Activated CD4-positive, alpha-beta T cell treated with anti-CD3 and anti-CD28 coated beads, Interleukin-2, Interleukin-6, amounts not matched to agents 100 ng/mL and 50 ng/mL, durations not matched to agents 16 hours and 8 hours (primary cell): ENCODE measurements around the gene RCCD1.
A peak's percentile ranks its signal among the peaks of the same experiment; 100 is the strongest.

Experiments
- DNase-seq: peaks from one replicate; pipeline ENCODE4 v3.0.0-alpha.2; 2020

RCCD1 gene

DNA sequence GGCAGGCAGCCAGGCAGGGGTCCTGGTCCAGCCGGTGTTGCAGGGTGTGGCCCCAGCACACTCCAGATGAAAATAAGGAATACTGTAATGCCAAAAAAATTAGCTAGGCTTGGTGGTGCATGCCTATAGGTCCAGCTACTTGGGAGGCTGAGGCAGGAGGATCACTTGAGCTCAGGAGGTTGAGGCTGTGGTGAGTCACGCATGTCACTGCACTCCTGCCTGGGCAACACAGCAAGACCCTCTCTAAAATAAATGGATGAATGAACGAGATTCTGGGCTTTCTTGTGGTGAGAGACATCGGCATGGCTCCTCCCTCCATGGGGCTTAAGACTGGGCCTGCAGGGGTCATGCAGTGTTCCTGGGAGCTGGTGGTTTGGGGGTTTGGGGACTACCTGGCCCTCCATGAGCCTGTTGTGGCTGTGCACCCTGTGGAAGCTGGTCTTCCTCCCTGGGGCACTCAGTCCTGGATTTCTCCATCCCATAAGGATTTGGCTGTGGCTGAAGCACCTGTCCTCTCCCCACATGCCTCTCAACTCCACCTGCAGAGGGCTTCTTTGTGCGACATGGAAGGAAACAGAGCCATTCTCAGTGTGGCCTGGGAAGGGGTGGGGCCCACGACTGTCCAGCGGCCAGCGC, 7.6 kb upstream of the RCCD1 start:
- DNase-seq, result no peak

DNA sequence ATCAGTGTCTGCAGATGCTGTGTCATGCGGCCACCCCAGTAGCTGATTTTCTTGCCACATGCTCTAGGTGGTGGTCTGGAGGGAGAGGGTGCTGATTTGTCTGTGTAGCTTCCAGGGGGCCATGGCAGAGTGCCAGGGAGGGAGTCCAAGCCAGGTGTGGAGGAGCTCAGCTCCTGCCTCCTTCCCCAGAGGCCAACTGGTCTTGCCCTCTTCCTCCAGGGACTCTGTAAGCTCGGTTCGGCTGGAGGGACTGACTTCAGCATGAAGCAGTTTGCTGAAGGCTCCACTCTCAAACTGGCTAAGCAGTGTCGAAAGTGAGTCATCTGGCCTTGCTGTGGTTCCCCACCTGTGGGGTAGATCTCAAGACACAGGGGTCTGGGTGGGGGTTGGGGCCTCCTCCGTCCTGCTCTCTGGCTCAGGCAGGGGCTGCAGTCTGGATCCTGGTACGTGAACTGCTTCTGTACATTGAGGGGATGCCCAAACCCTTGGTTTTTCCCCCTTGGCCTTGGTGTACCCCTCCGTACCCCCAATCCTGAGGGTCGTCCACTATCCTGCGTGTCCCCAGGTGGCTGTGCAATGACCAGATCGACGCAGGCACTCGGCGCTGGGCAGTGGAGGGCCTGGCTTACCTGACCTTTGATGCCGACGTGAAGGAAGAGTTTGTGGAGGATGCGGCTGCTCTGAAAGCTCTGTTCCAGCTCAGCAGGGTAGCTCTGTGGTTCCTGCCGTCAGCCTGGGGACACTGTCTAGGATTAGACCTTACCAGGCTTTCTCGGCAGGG, 6.9 kb upstream of the RCCD1 start:
- no peak for DNase-seq

DNA sequence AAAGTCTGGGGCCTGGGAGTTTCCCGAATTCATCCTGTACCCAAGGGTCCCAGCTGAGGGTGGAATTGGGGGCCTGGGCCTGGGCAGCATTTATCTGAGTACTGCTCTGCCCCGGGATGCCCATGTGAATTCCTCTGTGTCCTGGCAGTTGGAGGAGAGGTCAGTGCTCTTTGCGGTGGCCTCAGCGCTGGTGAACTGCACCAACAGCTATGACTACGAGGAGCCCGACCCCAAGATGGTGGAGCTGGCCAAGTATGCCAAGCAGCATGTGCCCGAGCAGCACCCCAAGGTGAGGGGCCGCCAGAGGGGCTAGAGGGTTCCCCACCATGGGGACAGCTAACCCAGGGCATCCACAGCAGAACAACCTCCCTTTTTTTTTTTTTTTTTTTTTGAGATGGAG, 6.2 kb upstream of the RCCD1 start:
- DNase-seq, result no peak

DNA sequence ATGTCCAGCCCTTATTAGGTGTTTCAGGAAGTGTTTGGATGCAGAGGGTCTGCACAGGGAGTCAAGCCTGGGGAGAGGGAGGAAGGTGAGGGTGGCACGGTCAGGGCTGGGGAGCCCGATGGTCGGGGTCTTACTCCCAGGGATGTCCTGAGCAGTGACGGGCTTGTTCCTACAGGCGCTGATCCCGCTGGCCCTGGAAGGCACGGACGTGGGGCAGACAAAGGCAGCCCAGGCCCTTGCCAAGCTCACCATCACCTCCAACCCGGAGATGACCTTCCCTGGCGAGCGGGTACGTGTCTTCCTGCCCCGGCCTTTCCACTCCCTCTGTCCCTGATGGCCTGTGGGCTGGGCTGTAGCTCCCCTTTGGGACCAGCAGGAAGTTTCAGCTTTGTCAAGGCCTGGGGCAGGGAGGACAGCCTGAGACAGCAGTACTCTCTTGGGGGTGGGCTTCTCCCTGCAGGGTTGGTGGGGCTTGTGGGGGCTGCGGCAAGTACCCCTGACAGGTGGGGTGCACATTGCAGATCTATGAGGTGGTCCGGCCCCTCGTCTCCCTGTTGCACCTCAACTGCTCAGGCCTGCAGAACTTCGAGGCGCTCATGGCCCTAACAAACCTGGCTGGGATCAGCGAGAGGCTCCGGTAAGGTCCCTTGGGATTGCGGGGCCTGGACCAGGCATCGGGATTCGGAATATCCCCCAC, 4.6 kb upstream of the RCCD1 start:
- no peak for DNase-seq

DNA sequence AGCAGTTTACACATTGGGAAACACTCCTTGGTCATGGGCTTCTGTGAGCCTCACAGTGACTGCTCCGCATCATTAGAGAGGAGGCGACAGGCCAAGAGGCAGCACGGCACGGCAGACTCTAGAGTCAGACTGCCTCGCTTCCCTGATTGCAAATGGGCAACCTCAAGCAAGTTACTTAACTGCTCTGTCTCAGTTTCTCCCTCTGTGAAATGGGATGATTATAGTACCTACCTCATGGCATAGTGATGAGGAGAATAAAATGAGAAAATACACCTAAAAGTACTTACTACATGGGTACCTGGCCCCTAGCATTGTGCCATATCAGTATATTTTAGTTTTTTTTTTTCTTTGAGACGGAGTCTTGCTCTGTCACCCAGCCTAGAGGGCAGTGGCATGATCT, 4.0 kb upstream of the RCCD1 start:
- no peak for DNase-seq

DNA sequence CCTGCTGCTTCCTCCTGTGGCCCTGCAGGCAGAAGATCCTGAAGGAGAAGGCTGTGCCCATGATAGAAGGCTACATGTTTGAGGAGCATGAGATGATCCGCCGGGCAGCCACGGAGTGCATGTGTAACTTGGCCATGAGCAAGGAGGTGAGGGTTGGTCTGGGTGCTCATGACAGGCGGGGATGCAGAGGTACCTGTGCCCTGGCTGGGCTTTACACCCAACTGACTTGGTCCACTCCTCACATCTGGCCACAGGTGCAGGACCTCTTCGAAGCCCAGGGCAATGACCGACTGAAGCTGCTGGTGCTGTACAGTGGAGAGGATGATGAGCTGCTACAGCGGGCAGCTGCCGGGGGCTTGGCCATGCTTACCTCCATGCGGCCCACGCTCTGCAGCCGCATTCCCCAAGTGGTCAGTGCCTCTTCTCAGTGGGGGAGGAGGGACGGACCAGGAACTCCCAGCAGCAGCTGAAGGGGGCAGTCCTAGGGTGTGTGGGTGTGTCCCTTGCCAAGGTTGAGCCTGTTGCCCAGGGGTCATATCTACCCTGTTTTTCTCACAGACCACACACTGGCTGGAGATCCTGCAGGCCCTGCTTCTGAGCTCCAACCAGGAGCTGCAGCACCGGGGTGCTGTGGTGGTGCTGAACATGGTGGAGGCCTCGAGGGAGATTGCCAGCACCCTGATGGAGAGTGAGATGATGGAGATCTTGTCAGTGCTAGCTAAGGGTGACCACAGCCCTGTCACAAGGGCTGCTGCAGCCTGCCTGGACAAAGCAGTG, 1.6 kb upstream of the RCCD1 start:
- DNase-seq, result no peak

DNA sequence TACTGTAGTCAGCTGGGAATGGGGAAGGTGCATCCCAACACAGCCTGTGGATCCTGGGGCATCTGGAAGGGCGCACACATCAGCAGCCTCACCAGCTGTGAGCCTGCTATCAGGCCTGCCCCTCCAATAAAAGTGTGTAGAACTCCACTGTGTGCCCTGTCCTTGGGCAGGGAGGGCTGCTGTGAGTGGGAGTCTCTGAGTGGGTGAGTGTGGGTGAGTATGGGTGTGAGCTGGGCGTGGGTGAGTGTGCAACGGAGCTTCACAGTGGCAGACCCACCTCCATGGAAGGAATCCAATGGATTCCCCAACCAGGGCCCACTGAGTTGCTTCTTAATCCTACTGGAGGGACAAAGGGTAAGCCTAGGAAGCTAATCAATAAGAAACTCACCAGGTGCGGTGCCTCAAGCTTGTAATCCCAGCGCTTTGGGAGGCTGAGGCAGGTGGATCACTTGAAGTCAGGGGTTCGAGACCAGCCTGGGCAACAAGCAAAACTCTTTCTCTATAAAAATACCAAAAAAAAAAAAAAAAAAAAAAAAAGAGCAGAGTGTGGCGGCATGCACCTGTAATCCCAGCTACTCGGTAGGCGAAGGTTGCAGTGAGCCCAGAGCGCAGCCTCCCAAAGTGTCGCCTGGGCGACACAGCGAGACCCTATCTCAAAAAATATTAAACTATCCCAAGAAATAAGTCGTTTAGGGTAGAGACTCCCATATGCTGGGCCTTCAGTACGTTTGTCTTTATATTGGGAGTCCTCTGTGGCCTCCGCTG, 555 bp upstream of the RCCD1 start:
- no peak for DNase-seq

DNA sequence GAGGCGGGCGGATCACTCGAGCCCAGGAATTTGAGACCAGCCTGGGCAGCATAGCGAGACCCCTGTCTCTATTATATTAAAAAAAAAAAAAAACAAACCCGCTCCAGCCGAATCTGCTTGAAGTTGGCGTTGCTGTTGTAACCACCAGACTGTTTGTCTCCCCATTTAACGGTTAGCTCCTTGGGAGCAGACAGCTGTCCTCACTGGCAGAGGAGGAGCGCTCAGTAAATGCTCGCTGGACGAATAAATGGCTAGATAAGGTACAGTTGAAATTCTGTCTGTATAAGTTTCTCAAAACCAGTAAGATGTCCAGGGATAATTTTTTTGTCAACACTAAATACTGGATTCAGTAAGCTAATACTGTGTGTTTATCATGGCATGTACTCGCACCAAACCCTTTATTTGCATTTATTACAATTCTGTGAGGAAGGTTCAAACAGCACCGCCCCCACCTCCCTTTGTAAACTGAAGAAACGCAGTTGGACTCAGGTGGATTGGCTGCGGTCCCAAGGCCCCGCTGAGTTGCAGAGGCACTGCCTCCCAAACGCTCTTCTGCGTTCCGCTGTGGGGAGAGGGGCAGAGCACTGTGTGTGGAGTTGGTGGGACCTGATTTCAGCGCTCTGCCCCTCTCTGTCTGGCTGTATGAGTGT, 1.1 kb downstream of the RCCD1 start:
- DNase-seq, result peak; percentile 23

DNA sequence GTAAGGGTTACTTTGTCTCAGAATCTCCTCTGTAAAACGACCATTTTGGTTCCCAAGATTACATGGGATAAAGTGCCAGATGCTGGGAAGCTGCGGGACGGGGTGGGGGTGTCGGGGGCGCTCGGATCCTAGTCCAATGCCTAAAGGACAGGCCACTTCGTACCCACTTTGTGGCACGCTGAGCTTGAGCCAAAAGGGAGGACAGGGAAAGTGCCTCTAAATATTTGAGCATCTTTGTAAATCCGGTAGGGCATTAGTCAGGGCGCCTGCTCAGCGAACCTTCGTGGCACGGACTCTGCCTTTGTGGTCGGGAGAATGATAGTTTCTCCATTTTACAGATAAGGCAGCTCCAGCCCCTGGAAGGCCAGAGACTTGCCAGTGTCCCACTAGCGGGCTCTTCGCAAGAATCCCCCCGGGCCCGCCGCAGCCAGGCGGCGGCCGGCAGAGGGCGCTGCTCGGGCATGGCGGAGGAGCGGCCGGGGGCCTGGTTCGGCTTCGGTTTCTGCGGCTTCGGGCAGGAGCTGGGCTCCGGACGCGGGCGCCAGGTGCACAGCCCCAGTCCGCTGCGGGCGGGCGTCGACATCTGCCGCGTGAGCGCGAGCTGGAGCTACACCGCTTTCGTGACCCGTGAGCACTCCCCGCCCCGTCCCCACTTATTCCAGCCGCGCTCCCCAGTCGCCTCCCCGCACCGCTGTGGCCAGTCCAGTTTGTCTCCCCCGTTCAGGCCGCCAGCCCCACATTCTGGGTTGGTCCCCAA, 1.8 kb downstream of the RCCD1 start:
- DNase-seq, result peak; percentile 84

DNA sequence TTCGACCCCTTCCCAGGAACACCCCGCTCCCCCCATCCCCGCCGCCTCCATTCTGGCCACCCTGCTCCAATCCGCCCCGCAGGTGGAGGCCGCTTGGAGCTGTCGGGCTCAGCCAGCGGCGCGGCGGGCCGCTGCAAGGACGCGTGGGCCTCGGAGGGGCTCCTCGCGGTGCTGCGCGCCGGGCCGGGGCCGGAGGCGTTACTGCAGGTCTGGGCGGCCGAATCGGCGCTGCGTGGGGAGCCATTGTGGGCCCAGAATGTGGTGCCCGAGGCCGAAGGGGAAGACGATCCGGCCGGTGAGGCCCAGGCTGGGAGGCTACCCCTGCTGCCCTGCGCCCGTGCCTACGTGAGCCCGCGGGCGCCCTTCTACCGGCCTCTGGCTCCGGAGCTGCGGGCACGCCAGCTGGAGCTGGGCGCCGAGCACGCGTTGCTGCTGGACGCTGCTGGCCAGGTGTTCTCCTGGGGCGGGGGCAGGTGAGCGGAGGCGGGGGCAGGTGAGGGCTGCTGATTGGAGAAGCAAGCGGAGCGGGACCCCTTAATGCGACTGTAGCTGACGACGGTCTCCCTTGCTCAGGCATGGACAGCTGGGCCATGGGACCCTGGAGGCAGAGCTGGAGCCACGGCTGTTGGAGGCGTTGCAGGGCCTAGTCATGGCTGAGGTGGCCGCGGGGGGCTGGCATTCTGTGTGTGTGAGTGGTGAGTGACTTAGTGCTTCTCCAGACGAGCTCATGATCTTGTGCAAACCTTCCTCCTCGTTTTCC, 2.5 kb downstream of the RCCD1 start:
- DNase-seq, result no peak

DNA sequence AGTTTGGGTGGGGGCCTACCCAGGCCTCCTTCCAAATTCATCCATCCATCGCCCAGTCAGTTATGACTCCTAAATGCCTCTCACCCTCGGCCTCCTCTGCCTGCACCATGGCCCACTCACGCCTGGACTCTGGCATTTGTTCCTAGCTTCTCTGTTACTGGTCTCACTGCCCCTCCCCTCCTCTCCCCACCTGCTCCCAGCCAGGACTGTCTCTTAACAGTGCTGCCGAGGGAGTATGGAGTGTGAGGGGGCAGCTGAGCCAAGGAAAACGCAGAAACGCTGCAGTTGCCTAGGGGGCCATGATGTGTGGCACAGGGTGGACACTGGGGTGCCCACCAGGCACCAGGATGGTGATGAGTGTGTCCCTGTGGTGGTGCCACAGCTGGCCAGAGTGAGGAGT, 3.1 kb downstream of the RCCD1 start:
- DNase-seq, result no peak

DNA sequence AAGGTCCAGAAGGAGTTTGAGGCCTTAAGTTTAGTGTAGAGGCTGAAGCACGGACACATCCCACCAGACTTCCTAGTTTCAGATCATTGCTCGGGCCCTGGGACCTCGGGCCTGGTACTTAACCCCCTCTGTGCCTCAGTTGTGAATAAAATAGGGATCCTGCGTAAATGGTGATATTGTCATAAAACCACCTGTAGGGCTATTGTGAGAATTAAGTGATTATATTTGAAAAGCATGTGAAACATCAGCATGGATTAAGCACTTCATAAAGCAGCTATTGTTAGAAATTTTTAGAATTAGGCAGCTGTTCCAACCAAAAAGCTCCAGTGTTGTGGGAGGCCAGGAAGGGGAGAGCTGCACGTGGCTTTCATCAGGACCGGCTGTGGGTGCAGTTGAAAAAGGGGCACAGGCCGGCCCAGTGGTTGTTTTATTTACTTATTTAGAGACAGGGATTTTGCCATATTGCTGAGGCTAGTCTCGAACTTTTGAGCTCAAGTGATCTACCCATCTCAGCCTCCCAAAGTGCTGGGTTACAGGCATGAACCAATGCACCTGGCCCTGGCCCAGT, 4.4 kb downstream of the RCCD1 start:
- DNase-seq, result no peak

DNA sequence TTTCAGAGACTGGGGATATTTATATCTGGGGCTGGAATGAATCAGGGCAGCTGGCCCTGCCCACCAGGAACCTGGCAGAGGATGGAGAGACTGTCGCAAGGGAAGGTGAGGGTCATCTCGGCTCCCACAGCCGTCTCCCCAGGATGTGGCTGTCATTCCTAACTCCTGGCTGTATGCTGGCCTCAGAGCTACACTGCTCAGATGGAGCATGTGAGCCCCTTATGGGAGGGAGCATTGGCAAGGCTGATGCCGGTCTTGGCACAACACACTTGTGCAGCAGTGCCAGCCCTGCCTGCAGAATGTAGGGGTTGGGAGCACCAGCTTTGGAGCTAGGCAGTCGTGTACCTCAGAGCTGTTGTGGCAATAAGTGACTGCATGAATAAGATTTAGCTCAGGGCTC, 5.2 kb downstream of the RCCD1 start:
- no peak for DNase-seq

DNA sequence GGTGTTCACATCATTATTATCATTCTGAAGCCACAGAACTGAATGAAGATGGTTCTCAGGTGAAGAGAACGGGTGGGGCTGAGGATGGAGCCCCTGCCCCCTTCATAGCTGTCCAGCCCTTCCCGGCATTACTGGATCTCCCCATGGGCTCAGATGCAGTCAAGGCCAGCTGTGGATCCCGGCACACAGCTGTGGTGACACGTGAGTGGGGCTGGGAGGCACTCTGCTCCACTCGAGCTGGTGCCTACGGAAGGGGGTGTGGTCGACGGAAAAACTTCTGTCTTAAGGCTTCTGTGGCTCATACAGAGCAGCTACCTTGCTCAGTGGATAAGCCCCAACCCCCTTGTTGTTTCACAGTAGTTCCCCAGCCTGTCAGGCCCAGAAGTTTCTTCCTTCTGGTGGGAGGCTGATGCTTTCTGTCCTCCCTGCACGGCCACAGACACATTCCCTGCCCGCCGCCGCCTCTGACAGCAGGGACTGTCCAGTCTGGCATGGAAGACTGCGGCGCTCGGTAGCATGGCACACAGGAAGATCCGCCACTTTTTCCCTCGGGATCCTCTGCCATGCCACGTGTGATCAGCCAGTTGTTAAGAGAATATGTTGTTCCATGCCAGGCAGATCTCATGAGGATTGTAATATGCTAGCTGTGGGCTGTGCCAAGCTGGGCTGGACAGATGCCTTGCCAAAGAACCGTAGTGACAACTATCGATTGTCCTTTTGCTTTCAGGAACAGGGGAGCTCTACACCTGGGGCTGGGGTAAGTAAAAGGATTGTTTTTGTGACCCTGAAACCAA, 5.8 kb downstream of the RCCD1 start:
- DNase-seq, result no peak

DNA sequence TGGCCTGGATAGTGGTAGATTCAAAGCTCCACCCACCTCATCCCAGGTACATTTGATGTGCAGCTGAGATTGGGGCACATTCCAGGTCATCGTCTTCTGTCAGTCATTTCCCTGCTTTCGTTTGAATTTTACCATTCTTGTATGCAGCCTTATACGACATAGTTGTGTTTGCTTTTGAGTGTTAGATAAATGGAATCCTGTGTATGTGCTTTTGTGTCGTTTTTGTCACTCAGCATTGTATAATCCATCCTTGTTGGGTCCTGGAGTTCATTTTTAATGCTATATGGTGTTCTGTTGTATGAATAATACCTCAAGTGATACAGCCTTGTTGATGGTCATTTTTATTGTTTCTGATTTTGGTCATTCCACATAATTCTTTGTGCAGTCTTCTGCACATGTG, 7.3 kb downstream of the RCCD1 start:
- DNase-seq, result no peak

DNA sequence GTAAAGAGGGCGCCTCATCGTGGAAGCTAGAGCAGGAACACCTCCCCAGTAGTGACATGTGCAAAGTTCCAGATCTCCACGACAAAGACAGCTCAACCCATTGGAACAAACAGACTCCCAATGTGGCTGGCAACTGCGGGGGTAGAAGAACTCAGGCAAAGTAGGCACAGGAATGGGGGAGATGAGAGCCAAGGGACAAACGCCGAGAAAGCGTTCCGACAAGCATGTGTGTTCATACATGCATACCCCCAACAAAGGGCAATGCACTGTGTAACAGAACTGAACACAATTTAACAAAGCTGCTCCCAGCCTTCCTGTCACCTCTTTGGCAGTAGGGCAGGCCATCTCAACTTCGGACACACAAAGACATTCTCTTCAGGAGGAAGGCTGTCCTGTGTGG, 11.6 kb downstream of the RCCD1 start:
- no peak for DNase-seq

DNA sequence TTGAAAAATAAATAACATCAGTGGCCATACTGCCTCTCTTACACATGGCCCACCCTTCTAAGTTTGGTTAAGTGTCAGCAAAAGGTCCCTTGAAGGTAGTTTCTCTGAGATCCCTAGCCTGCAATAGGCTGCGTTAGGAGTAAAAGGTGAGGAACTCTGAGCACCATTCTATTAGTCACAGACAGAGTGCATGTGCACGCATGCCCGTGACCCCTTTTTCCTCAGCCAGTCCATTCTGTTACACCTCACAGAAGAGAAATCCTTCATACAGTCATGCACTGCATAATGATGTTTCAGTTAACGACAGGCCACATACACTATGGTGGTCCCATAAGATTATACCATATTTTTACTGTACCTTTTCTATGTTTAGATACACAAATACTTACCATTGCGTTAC, 12.5 kb downstream of the RCCD1 start:
- no peak for DNase-seq

DNA sequence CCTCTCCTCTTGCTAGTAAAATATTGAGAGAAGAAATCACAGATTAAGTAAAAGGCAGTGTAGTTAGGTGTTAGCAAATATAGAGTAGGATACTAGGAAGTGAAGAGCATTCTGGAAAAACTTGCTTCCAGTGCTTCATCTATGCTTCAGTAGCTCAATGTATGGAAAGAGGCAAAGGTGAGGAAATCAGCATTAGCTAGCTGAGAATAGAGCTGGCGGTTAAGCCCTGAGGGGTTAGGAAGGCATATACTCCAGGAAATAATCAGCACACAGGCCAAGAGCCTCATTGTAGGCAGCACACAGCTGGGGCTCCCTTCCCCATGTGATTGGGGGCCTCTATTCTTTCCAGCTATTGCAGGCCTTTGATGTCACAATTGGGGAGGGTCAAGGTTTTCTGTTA, 13.8 kb downstream of the RCCD1 start:
- no peak for DNase-seq

DNA sequence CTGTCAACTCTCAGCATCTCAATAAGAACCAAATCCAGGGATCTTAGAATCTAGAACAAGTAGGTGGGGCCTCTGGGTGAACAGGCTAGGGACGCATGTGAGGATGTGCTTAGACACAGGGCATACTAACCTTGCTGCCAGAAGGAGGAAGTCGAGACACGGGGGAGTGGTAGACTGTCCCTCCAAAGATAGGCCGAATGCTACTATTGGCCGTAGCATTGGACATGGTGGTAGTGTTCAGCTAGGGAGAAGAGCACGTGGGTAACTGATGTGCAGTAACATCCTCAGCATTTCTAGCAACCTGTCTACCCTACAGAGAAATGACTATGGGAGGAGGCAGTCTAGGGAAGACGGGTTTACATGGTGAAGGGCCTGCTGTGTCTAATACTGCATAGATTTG, 15.6 kb downstream of the RCCD1 start:
- DNase-seq, result no peak
